Muscle of leg (tissue), 11 donors: ENCODE results near the gene SLC25A18. TPM values are rescaled to one million over a fixed set of nuclear protein-coding genes. Genes with fewer than 3 reads are reported as not detected.
A peak's percentile ranks its signal among the peaks of the same experiment; 100 is the strongest.
"Not testable (repeated sequence)": the region's sequence is repeated elsewhere in the genome, so short reads cannot be mapped to it uniquely, and the experiment has no call there.

Experiments used
- DNase-seq: peaks from one replicate; pipeline ENCODE4 v3.0.0; 2013
- H3K27ac ChIP-seq: one replicate; pipeline ENCODE4 v1.5.1; 2013; ENCODE audit warnings: mild to moderate bottlenecking, low read length, control low read depth
- H3K27me3 ChIP-seq: one replicate; pipeline ENCODE4 v1.6.1; 2013; ENCODE audit warnings: low read length; ENCODE audit not compliant: control insufficient read depth, insufficient read depth
- H3K36me3 ChIP-seq: one replicate; pipeline ENCODE4 v1.6.1; 2013; ENCODE audit warnings: low read length; ENCODE audit not compliant: control insufficient read depth, insufficient read depth
- H3K4me1 ChIP-seq: one replicate; pipeline ENCODE4 v1.6.1; 2013; ENCODE audit warnings: low read length; ENCODE audit not compliant: control insufficient read depth, insufficient read depth
- H3K4me3 ChIP-seq: one replicate; pipeline ENCODE4 v1.5.1; 2013; ENCODE audit warnings: low read length, control low read depth
- H3K9me3 ChIP-seq: replicated peaks from 2 replicates; pipeline ENCODE4 v1.6.1; 2013; ENCODE audit warnings: low read depth, low read length; ENCODE audit not compliant: control insufficient read depth
- WGBS: methylation state at CpG from one replicate; pipeline ENCODE4 v1.1.5; 2013; ENCODE audit warnings: missing lambda C conversion rate; ENCODE audit not compliant: insufficient coverage; 5-methylcytosine and 5-hydroxymethylcytosine counted together
- polyA plus RNA-seq, 8 donors: library from polyadenylated mRNA; unstranded; fragments of 120-200 nt; gene quantifications; one replicate each; pipeline versions ENCODE4 v1.2.1 to v1.2.3, GENCODE V29; 2013; ENCODE audit warnings: inconsistent platforms in 1 of 8, low replicate concordance in 1 of 8; ENCODE audit not compliant: insufficient read length in 8 of 8, insufficient read depth in 1 of 8
- total RNA-seq: library from RNA; stranded (reverse); fragments of 120-200 nt; gene quantifications from one replicate; pipeline ENCODE4 v1.2.4, GENCODE V29; 2013

Gene SLC25A18
- total and polyA plus RNA-seq, 9 donors, result 0.29 to 0.94 (median 0.53) TPM

- Histone ChIP-seq H3K4me3 (no peak overlapping the region), H3K9me3 (no peaks in the 10 kb centered on the region), H3K36me3 (no peaks in the 10 kb centered on the region), H3K4me1 (peaks cover 18% of the 10 kb centered on the region), H3K27ac (no peak overlapping the region), H3K27me3 (no peaks in the 10 kb centered on the region)
- no peak for DNase-seq
- 100% methylated on average over 1 of the region's 9 CpGs for WGBS
These were observed 67.8 kb downstream of the SLC25A18 start for GRCh38 chr22:17631076-17631565.

GRCh38 chr22:17633217-17633997 lies 70.1 kb downstream of the SLC25A18 start:
- H3K4me1 ChIP-seq, result peaks cover 13% of the 10 kb centered on the region
- H3K27me3 ChIP-seq, result no peaks in the 10 kb centered on the region
- 93% methylated on average over 3 of the region's 4 CpGs for WGBS
- no peak for DNase-seq
- H3K27ac ChIP-seq, result no peak overlapping the region
- no peaks in the 10 kb centered on the region for H3K36me3 ChIP-seq
- H3K9me3 ChIP-seq, result no peaks in the 10 kb centered on the region
- H3K4me3 ChIP-seq, result no peak overlapping the region

GRCh38 chr22:17633998-17634323 lies 70.7 kb downstream of the SLC25A18 start:
- Histone ChIP-seq H3K36me3 (no peaks in the 10 kb centered on the region), H3K9me3 (no peaks in the 10 kb centered on the region), H3K4me1 (peaks cover 13% of the 10 kb centered on the region), H3K27ac (no peak overlapping the region), H3K27me3 (no peaks in the 10 kb centered on the region), H3K4me3 (no peak overlapping the region)
- no CpG with 5 or more reads among the region's 3 CpGs for WGBS
- no peak for DNase-seq

GRCh38 chr22:17634696-17635095 lies 71.4 kb downstream of the SLC25A18 start:
- Histone ChIP-seq H3K9me3 (no peaks in the 10 kb centered on the region), H3K27ac (no peak overlapping the region), H3K4me1 (peaks cover 10% of the 10 kb centered on the region), H3K36me3 (no peaks in the 10 kb centered on the region), H3K4me3 (no peak overlapping the region), H3K27me3 (no peaks in the 10 kb centered on the region)
- no peak for DNase-seq
- no CpG with 5 or more reads among the region's 3 CpGs for WGBS

- H3K9me3 ChIP-seq, H3K27me3 ChIP-seq, H3K27ac ChIP-seq, H3K36me3 ChIP-seq, H3K4me3 ChIP-seq, DNase-seq: not testable (repeated sequence)
- peaks cover 11% of the 10 kb centered on the region for H3K4me1 ChIP-seq
- 99% methylated on average over 7 of the region's 10 CpGs for WGBS
These were observed 73.6 kb downstream of the SLC25A18 start for GRCh38 chr22:17636850-17637249.

GRCh38 chr22:17637490-17638181 lies 74.3 kb downstream of the SLC25A18 start:
- WGBS, result 70% methylated on average over 6 of the region's 10 CpGs
- peak overlapping the region; percentile 74 for H3K4me3 ChIP-seq
- H3K9me3 ChIP-seq, result no peaks in the 10 kb centered on the region
- H3K36me3 ChIP-seq, result no peaks in the 10 kb centered on the region
- no peak for DNase-seq
- H3K27ac ChIP-seq, result peak overlapping the region; percentile 98
- H3K4me1 ChIP-seq, result peaks cover 11% of the 10 kb centered on the region
- H3K27me3 ChIP-seq, result no peaks in the 10 kb centered on the region

- Histone ChIP-seq H3K27ac (peak overlapping the region; percentile 98), H3K4me3 (peak overlapping the region; percentile 74), H3K4me1 (peaks cover 11% of the 10 kb centered on the region), H3K27me3 (no peaks in the 10 kb centered on the region), H3K36me3 (no peaks in the 10 kb centered on the region), H3K9me3 (no peaks in the 10 kb centered on the region)
- DNase-seq, result no peak
- WGBS, result 3% methylated on average over 7 of the region's 10 CpGs
These were observed 74.8 kb downstream of the SLC25A18 start for GRCh38 chr22:17638182-17638431.

- Histone ChIP-seq H3K9me3 (no peaks in the 10 kb centered on the region), H3K27me3 (no peaks in the 10 kb centered on the region), H3K4me3 (peak within 1 kb of the TSS; percentile 74), H3K36me3 (no peaks in the 10 kb centered on the region), H3K4me1 (peaks cover 11% of the 10 kb centered on the region), H3K27ac (peak within 1 kb of the TSS; percentile 98)
- peak; percentile 97 for DNase-seq
- WGBS, result under 1% methylated on average over 61 of the region's 70 CpGs
These were observed 75.3 kb downstream of the SLC25A18 start, which contains the start of gene BCL2L13 for GRCh38 chr22:17638432-17639246. BCL2L13 (plus strand) TSS chr22:17638757; CDS start chr22:17655712, 16,955 bp downstream.

- H3K4me3 ChIP-seq, result peak overlapping the region; percentile 74
- no peaks in the 10 kb centered on the region for H3K27me3 ChIP-seq
- peak overlapping the region; percentile 98 for H3K27ac ChIP-seq
- WGBS, result 0% methylated on average over 3 of the region's 8 CpGs
- H3K36me3 ChIP-seq, result no peaks in the 10 kb centered on the region
- peak; percentile 87 for DNase-seq
- peaks cover 11% of the 10 kb centered on the region for H3K4me1 ChIP-seq
- no peaks in the 10 kb centered on the region for H3K9me3 ChIP-seq
These were observed 76.0 kb downstream of the SLC25A18 start for GRCh38 chr22:17639247-17639741.
